AG20443 (cell line): ENCODE data around the gene TNFAIP1.
"Not testable (repeated sequence)": the region's sequence is repeated elsewhere in the genome, so short reads cannot be mapped to it uniquely, and the experiment has no call there.

ENCODE experiments used
- DNase-seq: peaks from one replicate; pipeline ENCODE4 v3.0.0; 2012; ENCODE audit warnings: low spot score, mixed read lengths

Gene TNFAIP1, protein sequence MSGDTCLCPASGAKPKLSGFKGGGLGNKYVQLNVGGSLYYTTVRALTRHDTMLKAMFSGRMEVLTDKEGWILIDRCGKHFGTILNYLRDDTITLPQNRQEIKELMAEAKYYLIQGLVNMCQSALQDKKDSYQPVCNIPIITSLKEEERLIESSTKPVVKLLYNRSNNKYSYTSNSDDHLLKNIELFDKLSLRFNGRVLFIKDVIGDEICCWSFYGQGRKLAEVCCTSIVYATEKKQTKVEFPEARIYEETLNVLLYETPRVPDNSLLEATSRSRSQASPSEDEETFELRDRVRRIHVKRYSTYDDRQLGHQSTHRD

DNA sequence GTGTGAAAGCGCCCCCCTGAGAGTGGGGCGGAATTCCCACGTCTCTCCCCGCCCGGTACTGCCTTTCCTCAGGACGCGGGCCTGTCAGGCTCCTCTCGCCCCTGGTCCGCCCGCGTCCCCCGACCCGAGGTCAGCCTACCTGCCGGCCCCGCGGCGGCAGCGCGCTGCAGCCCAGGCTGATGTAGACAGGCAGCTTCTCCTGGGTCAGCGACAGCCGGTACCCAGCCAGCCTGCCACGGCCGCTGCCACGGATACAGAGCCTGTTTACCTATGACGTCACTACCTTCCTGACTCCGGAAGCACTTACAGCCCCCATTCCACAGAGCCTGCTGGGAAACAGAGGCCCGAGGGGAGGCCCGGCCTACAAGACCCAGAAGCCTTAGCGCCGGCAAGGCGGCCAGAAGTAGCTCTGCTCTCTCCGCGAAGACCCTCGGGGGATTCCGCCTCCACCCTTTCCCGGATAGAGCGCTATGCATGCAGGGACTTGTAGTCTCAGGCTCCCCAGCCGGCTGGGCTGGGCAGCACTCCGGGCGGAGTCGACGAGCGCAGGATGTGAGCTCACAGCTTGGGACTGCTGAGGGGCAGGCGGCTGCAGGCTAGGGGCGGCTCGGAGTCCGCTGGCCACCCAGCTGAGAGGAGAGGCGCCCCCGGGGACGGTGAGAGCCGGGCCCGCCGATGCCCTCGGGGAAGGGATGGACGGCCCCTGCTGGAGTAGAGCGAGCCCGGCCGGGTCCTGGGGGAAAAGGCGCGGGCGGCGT, at the start of gene TNFAIP1, which contains the start of gene IFT20:
TSS of gene TNFAIP1 (plus strand) at position 561 of the 758 bp plus-strand sequence. CDS start 3,761 bp downstream, outside the sequence.
TSS of gene IFT20 (minus strand) at position 272 of the 758 bp plus-strand sequence. CDS start 3,487 bp downstream, outside the sequence.
- DNase-seq = peak; percentile 96

DNA sequence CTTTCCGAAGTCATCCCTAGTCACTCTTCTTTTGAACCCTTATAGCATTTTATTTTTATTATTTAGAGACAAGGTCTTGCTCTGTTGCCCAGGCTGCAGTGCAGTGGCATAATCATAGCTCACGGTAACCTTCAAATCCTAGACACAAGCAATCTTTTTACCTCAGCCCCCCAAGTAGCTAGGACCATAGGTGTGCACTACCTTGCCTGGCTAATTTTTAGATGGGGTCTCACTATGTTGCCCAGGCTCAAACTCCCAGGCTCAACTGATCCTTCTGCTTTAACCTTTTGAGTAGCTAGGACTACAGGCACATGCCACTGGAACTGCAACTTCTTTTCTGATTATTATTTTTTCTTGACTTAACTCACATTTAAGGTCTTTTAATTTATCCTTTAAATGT, 49.6 kb upstream of the TNFAIP1 start:
- no peak for DNase-seq

DNA sequence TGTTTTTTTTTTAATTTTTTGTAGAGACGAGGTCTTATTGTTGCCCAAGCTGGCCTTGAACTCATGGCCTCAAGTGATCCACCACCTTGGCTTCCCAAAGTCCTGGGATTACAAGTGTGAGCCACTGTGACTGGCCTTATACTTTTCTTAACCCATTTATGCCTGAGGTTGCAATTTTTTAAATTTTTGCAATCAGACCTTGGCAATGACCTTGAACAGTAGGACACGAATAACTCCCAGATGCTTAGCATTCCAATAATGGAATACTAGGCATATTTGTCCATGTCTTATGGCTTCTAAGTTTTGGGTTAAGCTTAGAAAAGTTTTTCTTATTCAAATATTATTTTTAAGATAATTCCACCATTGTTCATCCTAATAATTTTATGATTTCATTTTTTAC, 44.9 kb upstream of the TNFAIP1 start:
- DNase-seq = no peak

DNA sequence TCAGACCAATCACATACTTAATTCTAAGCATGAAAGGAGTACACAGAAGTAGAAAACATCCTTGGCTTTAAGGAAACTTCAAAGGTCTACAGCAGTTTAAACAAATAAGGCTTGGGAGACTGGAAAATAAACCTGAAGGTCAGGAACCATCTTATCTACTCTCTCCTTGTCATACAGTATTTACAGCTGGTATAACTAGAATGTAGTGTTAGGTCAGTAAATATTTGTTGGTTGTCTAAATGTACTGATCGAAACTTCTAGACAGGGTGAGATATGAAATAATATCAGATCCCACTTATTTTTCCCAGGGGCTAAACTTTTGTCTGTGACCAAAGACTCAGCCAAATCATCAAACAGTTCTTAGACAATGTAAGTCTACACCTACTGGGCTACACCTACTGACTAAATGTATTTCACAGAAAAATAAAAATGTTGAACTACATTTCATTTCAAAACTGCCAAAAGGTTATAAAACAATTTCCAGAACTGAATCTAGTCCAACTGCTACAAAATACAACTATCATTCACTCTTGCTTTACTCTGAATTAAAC, 43.7 kb upstream of the TNFAIP1 start:
- no peak for DNase-seq

DNA sequence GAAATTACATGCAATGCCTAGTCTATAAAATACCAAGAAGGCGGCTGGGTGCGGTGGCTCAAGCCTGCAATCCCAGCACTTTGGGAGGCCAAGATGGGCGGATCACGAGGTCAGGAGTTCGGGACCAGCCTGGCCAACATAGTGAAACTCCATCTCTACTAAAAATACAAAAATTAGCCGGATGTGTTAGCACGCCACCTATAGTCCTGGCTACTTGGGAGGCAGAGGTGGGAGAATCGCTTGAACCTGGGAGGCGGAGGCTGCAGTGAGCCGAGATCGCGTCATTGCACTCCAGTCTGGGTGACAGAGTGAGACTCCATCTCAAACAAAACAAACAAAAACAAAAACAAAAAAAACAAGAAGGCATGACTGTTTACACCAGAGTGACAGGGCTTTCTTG, 42.7 kb upstream of the TNFAIP1 start:
- DNase-seq = not testable (repeated sequence)

DNA sequence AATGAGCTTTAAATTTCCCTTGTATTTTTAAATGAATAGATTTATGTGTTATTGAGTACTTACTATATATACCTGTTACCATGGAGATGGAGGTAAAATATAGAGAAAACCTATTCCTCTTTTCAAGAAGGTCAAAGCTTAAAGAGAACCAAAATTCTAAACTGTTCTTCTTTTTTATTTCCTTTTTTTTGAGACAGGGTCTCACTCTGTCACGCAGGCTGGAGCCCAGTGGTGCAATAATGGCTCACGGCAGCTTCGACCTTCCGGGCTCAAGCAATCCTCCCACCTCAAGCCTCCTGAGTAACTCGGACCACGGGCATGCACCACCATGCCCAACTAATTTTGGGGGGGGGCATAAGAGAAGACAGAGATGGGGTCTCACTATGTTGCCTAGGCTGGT, 41.6 kb upstream of the TNFAIP1 start:
- no peak for DNase-seq

DNA sequence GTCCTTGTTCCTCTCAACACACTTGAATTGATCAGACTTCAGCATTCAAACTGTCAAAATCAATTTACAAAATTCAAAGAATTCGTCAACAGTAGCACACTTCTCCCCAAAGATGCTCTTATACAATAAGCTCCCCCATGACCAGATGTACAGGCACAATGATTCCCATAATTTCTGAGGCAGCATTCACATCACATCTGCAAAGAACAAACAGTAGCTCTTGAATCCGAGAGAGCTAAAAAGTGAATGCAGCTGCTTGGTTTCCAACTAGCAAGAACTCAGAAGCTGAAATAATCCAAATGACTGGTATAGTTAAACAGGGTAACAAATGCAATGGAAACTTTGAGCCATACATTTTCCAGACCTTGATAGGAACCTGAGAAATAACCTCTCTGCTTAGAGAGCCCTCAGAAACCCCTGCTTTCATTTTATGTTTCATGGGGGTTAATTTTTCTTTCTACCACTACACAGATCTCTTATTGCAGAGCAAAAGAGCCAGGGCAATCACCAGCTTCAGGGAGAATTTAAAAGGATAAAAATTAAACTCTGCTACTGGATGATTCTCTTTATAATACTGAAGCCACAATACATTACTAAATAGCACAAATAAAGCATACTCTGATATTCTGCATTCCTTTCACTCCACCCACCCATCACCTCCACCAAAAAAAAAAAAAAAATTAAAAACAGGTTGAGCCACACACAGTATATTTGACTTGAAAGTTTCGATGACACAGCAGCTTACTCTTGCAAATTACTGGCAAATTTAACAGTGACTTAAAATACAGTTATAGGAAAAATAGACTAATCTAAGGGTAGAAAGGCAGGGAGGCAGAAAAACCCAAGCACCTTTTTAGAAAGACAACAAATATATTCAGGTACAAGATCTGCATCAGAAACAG, 39.6 kb upstream of the TNFAIP1 start:
- no peak for DNase-seq

DNA sequence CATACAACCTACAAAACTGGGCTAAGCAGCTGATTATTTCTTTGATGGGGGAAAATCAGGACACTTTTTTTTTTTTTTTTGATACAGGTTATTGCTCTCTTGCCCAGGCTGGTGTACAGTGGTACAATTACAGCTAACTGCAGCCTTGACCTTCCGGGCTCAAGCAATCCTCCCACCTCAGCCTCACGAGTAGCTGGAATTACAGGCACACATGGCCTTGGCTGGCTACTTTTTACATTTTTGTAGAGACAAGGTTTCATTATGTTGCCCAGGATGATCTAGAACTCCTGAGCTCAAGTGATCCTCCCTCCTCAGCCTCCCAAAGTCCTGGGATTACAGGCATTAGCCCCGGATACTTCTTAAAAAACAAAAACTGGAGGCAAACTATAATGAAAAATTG, 37.1 kb upstream of the TNFAIP1 start:
- no peak for DNase-seq

DNA sequence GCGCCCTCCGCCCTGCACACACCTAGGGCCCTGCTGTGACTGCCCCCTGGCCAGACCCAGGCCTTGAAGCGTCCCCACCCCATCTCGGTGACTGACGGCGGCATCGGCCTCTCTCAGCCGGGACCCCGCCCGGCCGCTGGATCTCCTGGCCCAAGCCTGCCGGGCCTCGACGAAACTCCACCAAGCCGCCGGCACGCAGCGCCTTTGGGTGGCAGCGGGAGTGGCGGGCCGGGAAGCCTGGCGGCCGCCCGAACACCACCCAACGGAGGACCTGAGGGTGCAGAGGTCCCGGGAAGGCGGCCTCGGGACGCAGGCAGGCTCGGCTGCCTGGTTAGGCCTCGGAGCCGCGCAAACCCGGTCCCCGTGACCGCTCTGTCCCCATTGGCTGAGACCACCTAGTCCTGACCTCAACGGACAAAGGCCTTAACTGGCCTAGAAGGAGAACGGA, 28.6 kb upstream of the TNFAIP1 start:
- DNase-seq = no peak

DNA sequence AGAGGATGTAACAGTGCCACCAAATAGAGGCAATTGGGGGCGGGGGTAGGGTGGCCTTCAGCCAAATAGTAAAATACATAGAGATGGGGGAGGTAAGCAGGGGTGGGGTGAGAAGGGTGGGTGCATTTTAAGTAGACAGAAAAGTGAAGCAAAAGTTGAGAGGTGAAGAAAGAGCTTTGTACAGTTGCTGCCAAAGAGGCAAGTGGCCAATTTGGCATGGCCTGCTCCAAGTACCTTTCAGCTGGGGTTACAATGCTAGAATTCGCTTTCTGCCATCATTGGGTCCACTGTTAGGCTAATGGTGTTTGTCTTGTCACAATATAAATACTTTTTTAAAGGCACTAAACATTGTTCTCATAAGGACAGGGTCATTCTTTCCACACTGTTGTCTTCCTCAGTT, 21.7 kb upstream of the TNFAIP1 start:
- DNase-seq = no peak

DNA sequence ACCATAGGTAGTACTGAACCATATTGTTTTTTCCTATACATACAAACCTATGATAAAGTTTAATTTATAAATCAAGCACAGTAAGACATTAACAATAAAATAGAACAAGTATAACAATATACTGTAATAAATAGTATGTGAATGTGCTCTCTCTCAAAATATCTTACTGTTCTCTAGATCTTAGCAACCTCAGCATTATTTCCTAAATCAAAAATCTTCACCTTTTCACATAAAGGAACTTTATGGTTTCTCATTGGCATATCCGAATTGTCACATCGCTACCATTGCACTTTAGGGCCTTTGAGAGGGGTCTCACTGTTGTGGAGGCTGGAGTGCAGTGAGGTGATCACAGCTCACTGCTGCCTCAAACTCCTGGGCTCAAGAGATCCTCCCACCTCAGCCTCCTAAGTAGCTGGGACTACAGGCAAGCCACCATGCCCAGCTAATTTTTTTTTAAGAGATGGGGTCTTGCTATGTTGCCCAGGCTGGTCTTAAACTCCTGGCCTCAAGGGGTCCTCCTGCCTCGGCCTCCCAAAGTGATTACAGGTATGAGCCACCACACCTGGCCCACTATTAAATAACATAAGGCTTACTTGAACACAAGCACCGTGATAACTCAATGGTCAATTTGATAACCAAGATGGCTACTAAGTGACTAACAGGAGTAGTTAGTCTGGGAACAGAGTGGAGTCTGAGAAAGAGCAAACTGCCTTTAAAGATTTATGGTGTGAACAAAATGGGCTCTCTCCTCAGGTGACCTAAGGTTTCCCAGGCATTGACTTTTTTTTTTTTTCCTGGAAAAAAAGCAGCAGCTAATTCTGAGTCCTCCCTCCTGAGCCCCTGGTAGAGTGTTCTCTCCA, 19.5 kb upstream of the TNFAIP1 start:
- no peak for DNase-seq

DNA sequence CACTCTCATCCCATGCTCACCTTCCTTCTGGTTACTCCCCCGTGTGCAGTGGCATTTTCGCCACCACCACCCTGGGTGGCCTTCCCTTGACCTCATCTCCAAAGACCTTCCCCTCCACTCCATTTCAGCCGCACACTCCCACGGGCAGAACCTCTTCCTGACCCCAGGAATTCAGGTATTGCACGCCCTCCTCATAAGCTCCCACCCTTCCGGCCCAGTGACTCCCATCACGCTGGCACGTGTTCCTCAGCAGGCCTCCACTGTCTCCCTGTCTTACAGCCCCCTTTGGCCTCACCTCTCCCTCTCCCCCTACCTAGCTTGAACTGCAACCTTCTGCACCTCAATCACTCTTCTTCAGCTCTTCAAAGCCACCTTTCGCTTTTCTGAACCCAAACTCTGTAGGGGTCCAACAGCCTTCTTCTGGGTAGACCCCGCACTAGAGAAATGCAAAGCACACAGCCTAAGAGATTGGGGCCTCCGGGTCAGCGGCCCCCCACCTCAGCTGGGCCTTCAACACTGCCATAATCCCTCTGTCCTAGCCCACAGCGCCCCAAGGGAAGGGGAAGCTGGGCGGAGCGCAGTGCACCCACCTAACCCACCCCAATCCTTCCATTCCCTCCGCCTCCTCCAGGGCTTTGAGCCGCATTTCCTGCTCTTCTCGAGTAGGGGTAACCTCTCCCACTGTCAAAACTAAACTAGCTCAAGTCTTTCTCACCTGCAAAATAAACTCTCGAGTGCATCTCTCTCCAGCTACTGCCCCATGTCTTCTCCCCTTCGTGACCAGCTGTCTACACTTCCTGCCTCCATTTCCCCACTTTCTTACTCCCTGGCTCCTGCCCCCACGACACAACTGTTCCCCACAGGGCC, 18.2 kb upstream of the TNFAIP1 start:
- no peak for DNase-seq

DNA sequence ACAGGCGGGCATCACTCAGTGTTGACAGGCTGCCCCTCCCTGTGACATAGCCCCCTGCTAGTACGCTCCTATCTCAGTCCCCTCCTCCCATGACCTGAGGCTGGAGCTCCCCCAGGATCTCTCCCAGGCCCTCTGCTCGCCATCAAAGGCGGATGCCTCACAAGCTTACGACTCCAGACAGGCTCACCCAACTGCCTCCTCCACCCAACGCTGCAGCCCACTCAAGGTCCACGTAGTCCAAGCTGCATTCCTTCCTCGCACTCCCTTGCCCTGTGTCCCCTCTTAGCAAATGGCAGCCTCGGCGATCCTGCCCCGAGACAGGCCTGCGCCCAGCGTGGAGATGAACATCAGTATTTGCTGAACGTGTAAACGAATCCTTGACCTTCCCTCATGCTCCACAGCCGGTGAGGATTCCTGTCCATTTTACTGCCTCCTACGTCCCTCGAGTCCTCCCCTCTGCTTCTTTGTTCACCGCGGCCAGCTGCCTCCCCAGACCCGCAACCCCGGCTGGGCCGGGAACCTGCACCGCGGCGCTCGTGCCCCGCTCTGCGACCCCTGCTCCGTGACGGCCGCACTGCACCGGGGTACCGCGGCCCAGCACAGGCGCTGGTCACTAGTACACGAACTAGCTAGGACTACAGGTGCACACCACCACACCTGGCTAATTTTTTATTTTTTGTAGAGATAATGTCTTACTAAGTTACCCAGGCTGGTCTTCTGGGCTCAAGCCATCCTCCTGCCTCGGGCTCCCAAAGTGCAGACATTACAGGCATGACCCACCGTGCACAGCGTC, 17.4 kb upstream of the TNFAIP1 start:
- no peak for DNase-seq

DNA sequence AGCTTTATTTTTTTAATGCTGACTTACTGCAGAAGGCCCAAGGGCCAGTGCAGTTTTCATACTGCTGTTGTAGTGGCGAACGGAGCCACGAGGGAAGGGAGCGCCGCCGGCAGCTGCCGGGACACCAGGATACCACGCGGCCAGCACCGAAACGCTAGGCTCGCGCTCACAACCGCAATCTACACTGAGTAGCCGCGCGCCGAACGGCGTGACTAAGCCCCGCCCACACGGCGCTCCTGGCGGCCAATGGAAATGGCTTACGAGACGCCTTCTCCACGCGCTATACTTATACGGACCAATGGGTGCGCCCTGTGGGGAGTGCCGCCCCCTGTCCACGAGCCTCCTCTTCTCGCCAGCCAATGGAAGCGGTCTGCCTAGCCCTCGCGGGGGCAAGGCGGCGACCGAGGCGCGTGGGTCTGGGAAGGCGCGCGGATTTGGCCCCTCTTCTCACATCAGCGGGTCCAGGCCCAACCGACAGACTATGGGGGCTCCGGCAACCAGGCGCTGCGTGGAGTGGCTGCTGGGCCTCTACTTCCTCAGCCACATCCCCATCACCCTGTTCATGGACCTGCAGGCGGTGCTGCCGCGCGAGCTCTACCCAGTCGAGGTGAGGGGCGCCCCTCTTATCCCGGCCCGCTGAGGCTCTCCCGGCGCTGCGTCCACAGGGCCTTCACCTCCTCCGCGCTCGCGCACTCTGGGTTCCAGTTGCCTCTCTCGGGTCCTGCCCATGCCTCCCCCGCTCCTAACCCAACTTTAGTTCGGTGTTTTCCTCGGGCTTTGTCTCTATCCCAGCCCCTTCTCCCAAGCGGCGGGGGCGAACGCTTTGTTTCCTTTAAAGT, 16.6 kb upstream of the TNFAIP1 start, which contains the start of gene TMEM97:
TSS of gene TMEM97 (plus strand) at position 442 of the 839 bp plus-strand sequence. CDS start at position 482, 40 bp downstream.
- DNase-seq = peak; percentile 97

DNA sequence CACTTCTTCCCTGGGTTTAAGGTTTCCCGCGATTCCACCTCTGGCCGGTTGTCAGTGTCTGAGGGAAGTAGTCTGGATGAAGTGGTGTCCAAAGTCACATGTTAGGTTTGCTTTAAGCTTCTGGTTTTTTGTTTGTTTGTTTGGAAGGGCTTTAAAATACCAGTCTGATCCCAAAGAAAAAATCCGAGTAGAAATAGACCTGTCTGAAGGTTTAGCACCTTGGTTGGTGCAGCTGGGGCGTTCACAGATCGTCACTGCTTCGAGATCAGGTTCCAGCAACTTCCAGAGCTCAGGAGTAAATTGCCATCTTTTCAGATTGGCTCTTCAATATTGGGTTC, 16.0 kb upstream of the TNFAIP1 start:
- no peak for DNase-seq

DNA sequence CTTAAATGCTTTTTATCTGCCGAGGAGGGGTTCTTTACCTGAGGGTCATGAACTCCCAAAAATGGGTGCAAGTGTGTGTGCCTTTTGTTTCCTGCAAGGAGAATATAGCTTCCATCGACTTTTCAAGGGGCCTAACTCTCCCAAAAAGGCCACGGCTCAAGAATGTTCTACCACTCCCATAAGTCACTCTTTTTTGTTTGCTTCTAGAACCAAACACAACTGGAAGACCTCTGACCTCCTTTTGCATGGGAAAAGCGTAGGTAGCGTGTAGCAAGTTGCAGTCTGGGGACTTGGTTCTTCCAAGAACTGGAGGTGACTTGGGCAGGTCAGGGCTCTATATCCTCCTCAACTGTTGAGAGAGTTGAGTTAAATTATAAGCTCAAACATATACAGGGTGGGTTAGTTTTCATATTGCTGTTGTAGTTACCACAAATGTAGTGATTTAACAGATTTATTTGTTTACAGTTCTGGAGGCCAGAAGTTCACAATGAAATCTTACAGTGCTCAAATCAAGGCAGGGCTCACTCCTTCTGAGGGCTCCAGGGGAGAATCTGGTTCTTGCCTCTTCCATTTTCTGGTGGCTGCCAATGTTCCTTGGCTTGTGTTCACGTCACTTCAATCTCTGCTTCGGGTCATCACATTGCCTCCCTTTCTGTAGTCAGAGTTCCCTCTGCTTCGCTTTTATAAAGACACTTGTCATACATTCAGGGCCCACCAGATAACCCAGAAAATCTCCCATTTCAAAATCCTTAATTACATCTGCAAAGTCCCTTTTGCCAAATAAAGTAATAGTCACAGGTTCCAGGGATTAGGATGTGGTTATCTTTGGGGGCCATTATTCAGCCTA, 15.1 kb upstream of the TNFAIP1 start:
- DNase-seq = no peak

DNA sequence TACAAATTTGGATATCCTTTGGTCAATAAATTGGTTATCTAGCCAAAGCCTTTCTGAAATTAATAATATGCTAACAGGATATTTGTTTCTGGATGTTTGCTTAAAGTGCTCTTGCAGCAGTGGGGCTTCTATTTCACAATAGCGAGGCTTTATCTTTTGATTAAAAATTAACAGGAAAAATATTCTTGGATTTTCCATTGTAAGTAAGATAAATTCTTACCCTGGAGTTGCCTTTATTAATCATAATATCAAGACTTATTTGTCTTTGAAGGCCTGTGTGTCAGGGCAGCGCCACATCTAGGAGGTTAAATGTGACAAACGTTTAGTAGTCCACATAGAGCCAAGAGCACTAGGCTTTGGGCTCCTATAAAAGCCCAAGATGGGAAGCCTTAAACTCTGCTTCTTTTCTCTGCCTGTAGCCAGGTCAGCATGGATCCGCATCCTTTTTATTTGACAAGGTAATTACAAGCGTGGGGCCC, 11.3 kb upstream of the TNFAIP1 start:
- no peak for DNase-seq
